Right cardiac atrium (tissue), 5 donors: ENCODE data around the gene PRTFDC1. TPM values are rescaled to one million over a fixed set of nuclear protein-coding genes. Genes with fewer than 3 reads are reported as not detected.
A peak's percentile ranks its signal among the peaks of the same experiment; 100 is the strongest.
"Not testable (repeated sequence)": the region's sequence is repeated elsewhere in the genome, so short reads cannot be mapped to it uniquely, and the experiment has no call there.

Source experiments
- ATAC-seq, 2 donors: fragments of 200-7000 bp; cut with Tn5 transposase; one replicate each; pipeline versions ENCODE4 v1.8.0 to v1.9.1; 2020; ENCODE audit warnings: moderate library complexity in 2 of 2, mild to moderate bottlenecking in 1 of 2
- DNase-seq, 3 donors: peaks; one replicate each; pipeline ENCODE4 v3.0.0-alpha.2; 2020
- H3K27ac ChIP-seq: one replicate; pipeline ENCODE4 v1.5.1; 2013; ENCODE audit warnings: mild to moderate bottlenecking, low read length, control low read depth, moderate library complexity
- H3K27me3 ChIP-seq: one replicate; pipeline ENCODE4 v1.6.1; 2013; ENCODE audit not compliant: control insufficient read depth, insufficient read depth
- H3K4me1 ChIP-seq: one replicate; pipeline ENCODE4 v1.6.1; 2013; ENCODE audit warnings: low read length; ENCODE audit not compliant: control insufficient read depth, insufficient read depth
- H3K4me3 ChIP-seq: one replicate; pipeline ENCODE4 v1.5.1; 2013; ENCODE audit warnings: low read length, control low read depth
- H3K9me3 ChIP-seq: one replicate; pipeline ENCODE4 v1.6.1; 2013; ENCODE audit warnings: low read length; ENCODE audit not compliant: control insufficient read depth
- WGBS: extraction: QIAGEN DNeasy Blood & Tissue Kit; methylation state at CpG from one replicate; pipeline ENCODE4 v1.1.7; 2013; 5-methylcytosine and 5-hydroxymethylcytosine counted together
- intact Hi-C, 4 donors: fragments of 100-400 bp; cut with DNase I; formaldehyde crosslinking; loops; one replicate each; pipeline versions ENCODE4 v1.11.0 to v1.14.0; 2022 to 2023
- polyA plus RNA-seq: library from polyadenylated mRNA; stranded (reverse); fragments of 200-250 nt; gene quantifications from one replicate; pipeline ENCODE4 v1.2.3, GENCODE V29; 2013
- total RNA-seq, 4 donors: library from RNA; stranded (reverse); fragmentation: NEBNext Ultra II Directional; extraction: Animal tissue kit (Norgen Biotek cat#: 25700); gene quantifications; one replicate each; pipeline ENCODE4 v1.2.1, GENCODE V29; 2021
- donor health status: healthy with polysubstance abuse.
- donor health status: DM: no; HTN: yes; CAD: no.
- donor health status: DM: no; HTN: no; CAD: no.
- donor health status: DM: no; HTN: yes; CAD: no; lungs with severe emphysema.
- donor health status: DM: yes; HTN: yes; CAD: no.

PRTFDC1 gene
- total and polyA plus RNA-seq, 5 donors: 7.6 to 11.2 (median 10.4) TPM

DNA sequence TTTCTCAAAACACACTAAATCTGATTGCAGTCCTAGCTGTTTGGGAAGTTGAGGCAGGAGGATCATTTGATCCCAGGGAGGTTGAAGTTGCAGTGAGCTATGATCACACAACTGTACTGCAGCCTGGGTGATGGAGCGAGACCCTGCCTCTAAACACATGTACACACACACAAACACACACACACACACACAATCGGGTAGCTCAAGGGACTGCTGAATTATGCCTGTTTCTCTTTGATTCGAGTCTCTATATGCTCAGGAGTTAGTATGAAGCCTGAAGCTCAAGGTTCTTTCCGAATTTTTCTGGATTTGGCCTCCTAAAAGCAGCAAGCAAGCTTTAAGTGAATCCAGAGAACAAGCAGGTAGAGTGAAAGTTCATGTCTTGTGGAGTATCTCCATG lies 22.5 kb downstream of the PRTFDC1 start:
- intact Hi-C loops: no loop called here
- no peak for ATAC-seq
- Histone ChIP-seq H3K27ac (no peak overlapping the region), H3K9me3 (no peaks in the 10 kb centered on the region), H3K27me3 (no peaks in the 10 kb centered on the region), H3K4me1 (peaks cover 4% of the 10 kb centered on the region), H3K4me3 (no peak overlapping the region)
- 88% methylated on average over 4 of the region's 4 CpGs for WGBS
- DNase-seq: no peak

- H3K4me3 ChIP-seq: no peak overlapping the region
- intact Hi-C loops: no loop called here
- peak overlapping the region; percentile 13 for H3K27ac ChIP-seq
- no peak for DNase-seq
- no peaks in the 10 kb centered on the region for H3K27me3 ChIP-seq
- H3K9me3 ChIP-seq: no peaks in the 10 kb centered on the region
- peaks cover 4% of the 10 kb centered on the region for H3K4me1 ChIP-seq
- peak; percentile 29 to 42 for ATAC-seq
- 61% methylated on average over 4 of the region's 4 CpGs for WGBS
Measured at GRCh38 chr10:24929056-24929544, 23.3 kb downstream of the PRTFDC1 start.

DNA sequence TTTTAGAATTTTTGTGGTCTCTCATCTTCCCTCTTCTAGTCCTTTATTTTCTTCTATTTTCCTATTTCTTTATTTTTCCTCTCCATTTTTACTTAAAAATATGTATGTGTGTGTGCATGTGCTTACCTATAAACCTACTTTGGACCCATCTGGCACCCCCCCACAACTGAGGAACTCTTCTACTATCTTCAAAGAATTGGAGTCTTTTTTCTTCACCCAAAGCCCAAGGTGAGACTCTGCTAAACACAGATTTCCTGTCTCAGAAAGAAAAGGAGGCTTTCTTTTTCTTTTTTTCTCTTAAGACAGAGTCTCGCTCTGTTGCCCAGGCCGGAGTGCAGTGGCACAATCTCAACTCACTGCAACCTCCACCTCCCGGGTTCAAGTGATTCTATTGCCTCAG lies 24.2 kb downstream of the PRTFDC1 start:
- intact Hi-C loops: no loop called here
- ATAC-seq (no peak), DNase-seq (no peak)
- no peak overlapping the region for H3K4me3 ChIP-seq
- no peaks in the 10 kb centered on the region for H3K27me3 ChIP-seq
- H3K27ac ChIP-seq: no peak overlapping the region
- 97% methylated on average over 3 of the region's 3 CpGs for WGBS
- peaks cover 4% of the 10 kb centered on the region for H3K4me1 ChIP-seq
- no peaks in the 10 kb centered on the region for H3K9me3 ChIP-seq

DNA sequence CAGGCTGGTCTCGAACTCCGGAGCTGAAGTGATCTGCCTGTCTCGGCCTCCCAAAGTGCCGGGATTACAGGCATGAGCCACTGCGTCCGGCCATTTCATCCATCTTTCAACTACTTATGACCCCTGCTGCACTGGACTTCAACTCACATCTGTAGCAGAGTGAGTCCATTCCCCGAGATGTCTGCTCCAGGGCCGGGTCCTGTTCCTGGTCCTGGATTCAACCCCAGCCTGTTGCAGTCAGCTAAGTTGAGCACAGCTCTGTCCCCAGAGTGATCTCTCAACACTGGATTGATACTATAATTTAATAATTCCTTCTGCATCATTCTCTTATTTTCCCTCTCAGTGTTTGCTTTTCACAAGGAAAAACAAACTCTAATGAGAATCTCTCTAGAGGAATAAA lies 25.8 kb downstream of the PRTFDC1 start:
- DNase-seq: peak; percentile 34 to 79 (median 52)

GRCh38 chr10:24925799-24926198 lies 26.6 kb downstream of the PRTFDC1 start:
- ATAC-seq (no peak), DNase-seq (no peak)
- Histone ChIP-seq H3K27me3 (no peaks in the 10 kb centered on the region), H3K4me1 (peaks cover 7% of the 10 kb centered on the region), H3K4me3 (no peak overlapping the region), H3K9me3 (no peaks in the 10 kb centered on the region), H3K27ac (no peak overlapping the region)
- WGBS: 86% methylated on average over 4 of the region's 4 CpGs
- intact Hi-C loops: no loop called here

More for the DNA sequence above, 25.8 kb downstream of the PRTFDC1 start:
- Histone ChIP-seq H3K27ac (no peak overlapping the region), H3K27me3 (no peaks in the 10 kb centered on the region), H3K9me3 (no peaks in the 10 kb centered on the region), H3K4me1 (peaks cover 4% of the 10 kb centered on the region), H3K4me3 (no peak overlapping the region)
- intact Hi-C loops: no loop called here
- ATAC-seq: peak; percentile 71 to 90
- WGBS: 78% methylated on average over 8 of the region's 8 CpGs

DNA sequence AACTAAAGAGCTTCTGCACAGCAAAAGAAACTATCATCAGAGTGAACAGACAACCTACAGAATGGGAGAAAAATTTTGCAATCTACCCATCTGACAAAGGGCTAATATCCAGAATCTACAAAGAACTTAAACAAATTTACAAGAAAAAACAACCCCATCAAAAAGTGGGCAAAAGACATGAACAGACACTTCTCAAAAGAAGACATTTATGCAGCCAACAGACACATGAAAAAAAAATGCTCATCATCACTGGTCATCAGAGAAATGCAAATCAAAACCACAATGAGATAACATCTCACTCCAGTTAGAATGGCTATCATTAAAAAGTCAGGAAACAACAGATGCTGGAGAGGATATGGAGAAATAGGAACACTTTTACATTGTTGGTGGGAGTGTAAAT lies 27.9 kb downstream of the PRTFDC1 start:
- H3K4me1 ChIP-seq, intact Hi-C loops, H3K4me3 ChIP-seq, ATAC-seq, DNase-seq, H3K27me3 ChIP-seq, H3K9me3 ChIP-seq, H3K27ac ChIP-seq: not testable (repeated sequence)

DNA sequence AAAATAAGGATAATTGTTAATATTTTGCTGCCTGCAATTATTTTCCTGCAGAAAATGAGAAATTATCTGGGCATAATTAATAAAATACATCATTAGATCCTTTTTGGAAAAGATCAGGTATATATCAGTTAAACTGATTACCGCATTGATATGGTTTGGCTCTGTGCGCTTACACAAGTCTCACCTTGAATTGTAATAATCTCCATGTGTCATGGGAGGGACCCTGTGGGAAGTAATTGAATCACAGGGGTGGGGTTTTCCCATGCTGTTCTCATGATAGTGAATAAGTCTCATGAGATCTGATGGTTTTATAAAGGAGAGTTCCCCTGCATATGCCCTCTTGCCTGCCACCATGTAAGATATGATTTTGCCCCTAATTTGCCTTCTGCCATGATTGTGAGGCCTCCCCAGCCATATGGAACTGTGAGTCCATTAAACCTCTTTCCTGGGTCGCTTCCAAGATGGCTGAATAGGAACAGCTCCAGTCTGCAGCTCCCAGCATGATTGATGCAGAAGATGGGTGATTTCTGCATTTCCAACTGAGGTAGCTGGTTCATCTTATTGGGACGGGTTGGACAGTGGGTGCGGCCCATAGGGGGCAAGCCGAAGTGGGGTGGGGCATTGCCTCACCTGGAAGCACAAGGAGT lies 30.1 kb downstream of the PRTFDC1 start:
- H3K27me3 ChIP-seq, H3K4me3 ChIP-seq, DNase-seq, H3K27ac ChIP-seq, H3K9me3 ChIP-seq, H3K4me1 ChIP-seq, ATAC-seq, intact Hi-C loops: not testable (repeated sequence)
- 94% methylated on average over 6 of the region's 6 CpGs for WGBS

GRCh38 chr10:24920907-24921881 lies 31.2 kb downstream of the PRTFDC1 start:
- no peak overlapping the region for H3K4me3 ChIP-seq
- peaks cover 3% of the 10 kb centered on the region for H3K4me1 ChIP-seq
- no peaks in the 10 kb centered on the region for H3K9me3 ChIP-seq
- WGBS: 35% methylated on average over 7 of the region's 7 CpGs
- peak; percentile 91 to 98 for ATAC-seq
- no peak overlapping the region for H3K27ac ChIP-seq
- peak; percentile 62 to 76 (median 70) for DNase-seq
- intact Hi-C loops: no loop called here
- no peaks in the 10 kb centered on the region for H3K27me3 ChIP-seq

DNA sequence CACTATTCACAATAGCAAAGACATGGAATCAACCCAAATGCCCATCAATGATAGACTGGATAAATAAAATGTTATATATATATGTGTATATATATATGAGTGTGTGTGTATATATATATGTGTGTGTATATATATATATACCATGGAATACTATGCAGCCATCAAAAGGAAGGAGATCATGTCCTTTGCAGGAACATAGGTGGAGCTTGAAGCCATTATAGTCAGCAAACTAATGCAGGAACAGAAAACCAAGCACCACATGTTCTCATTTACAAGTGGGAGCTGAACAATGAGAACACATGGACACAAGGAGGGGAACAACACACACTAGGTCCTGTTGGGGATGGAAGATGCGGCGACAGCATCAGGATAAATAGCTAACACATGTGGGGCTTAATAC lies 32.2 kb downstream of the PRTFDC1 start:
- intact Hi-C loops, H3K27ac ChIP-seq, H3K4me3 ChIP-seq, H3K9me3 ChIP-seq, DNase-seq, H3K4me1 ChIP-seq, H3K27me3 ChIP-seq, ATAC-seq: not testable (repeated sequence)
- 99% methylated on average over 2 of the region's 2 CpGs for WGBS

DNA sequence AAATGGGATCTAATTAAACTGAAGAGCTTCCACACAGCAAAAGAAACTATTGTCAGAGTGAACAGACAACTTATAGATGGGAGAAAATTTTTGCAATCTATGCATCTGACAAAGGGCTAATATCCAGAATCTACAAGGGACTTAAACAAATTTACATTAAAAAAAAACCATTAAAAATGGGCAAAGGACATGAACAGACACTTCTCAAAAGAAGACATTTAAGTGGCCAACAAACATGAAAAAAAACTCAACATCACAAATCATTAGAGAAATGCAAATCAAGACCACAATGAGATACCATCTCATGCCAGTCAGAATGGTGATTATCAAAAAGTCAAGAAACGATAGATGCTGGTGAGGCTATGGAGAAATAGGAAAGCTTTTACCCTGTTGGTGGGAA lies 32.8 kb downstream of the PRTFDC1 start:
- H3K4me3 ChIP-seq, H3K4me1 ChIP-seq, H3K27ac ChIP-seq, H3K27me3 ChIP-seq, intact Hi-C loops, ATAC-seq, H3K9me3 ChIP-seq, DNase-seq: not testable (repeated sequence)
- WGBS: 96% methylated on average over 1 of the region's 1 CpG

- no peak overlapping the region for H3K27ac ChIP-seq
- ATAC-seq (no peak), DNase-seq (no peak)
- no peak overlapping the region for H3K4me3 ChIP-seq
- no peaks in the 10 kb centered on the region for H3K27me3 ChIP-seq
- H3K4me1 ChIP-seq: peaks cover 3% of the 10 kb centered on the region
- no peaks in the 10 kb centered on the region for H3K9me3 ChIP-seq
- intact Hi-C loops: no loop called here
Measured at GRCh38 chr10:24917979-24918378, 34.4 kb downstream of the PRTFDC1 start.
